Breast epithelium (tissue), 4 donors: ENCODE measurements around the gene PCSK1. TPM values are rescaled to one million over a fixed set of nuclear protein-coding genes. Genes with fewer than 3 reads are reported as not detected.

Source experiments
- DNase-seq, 2 donors: peaks; one replicate each; pipeline ENCODE4 v3.0.0-alpha.2; 2019; ENCODE audit warnings: low spot score in 2 of 2
- H3K27ac ChIP-seq, 2 donors: fragments of 200-600 bp; sonication (generic) in 1 of 2; one replicate each; pipeline ENCODE4 v1.5.1; 2016 to 2019; ENCODE audit warnings: mild to moderate bottlenecking in 1 of 2
- H3K27me3 ChIP-seq, 2 donors: fragments of 200-600 bp; sonication (generic) in 1 of 2; one replicate each; pipeline versions ENCODE4 v1.5.1 to v1.6.0; 2017 to 2019; ENCODE audit warnings: control low read depth in 1 of 2, mild to moderate bottlenecking in 1 of 2
- H3K36me3 ChIP-seq: fragments of 200-600 bp; one replicate; pipeline ENCODE4 v1.5.1; 2019
- H3K4me1 ChIP-seq, 2 donors: fragments of 200-600 bp; sonication (generic); one replicate each; pipeline ENCODE4 v1.5.1; 2016 to 2019; ENCODE audit warnings: control low read depth in 1 of 2
- H3K4me3 ChIP-seq, 3 donors: fragments of 200-600 bp; sonication (generic); 1 replicate in 2 of 3; 2 replicates in 1 of 3; pipeline ENCODE4 v1.5.1; 2016 to 2019; ENCODE audit warnings: mild to moderate bottlenecking in 3 of 3, moderate library complexity in 2 of 3
- H3K9me3 ChIP-seq, 2 donors: fragments of 200-600 bp; sonication (generic) in 1 of 2; one replicate each; pipeline ENCODE4 v1.5.1; 2016 to 2019; ENCODE audit warnings: control low read depth in 1 of 2
- POLR2A ChIP-seq: fragments of 450-650 bp; IDR thresholded peaks from one replicate; pipeline ENCODE4 v1.6.1; 2016; ENCODE audit warnings: antibody characterized with exemption, mild to moderate bottlenecking, moderate library complexity
- POLR2AphosphoS5 ChIP-seq, 3 donors: sonication (generic); formaldehyde crosslinking; IDR thresholded peaks; one replicate each; pipeline ENCODE4 v1.6.1; 2017; ENCODE audit warnings: antibody characterized with exemption in 3 of 3
- intact Hi-C: fragments of 100-400 bp; cut with DNase I; formaldehyde crosslinking; loops from one replicate; pipeline ENCODE4 v1.15.1; 2023; ENCODE audit warnings: low total_unique reads
- total RNA-seq, 3 donors: library from RNA; depleted of rRNA; stranded (reverse); fragments of >200 nt; gene quantifications; one replicate each; pipeline ENCODE4 v1.1.0, GENCODE V29; 2016
- TF ChIP-seq, protein P1 (sequence below), 3 donors: fragments of 450-650 bp; IDR thresholded peaks; one replicate each; pipeline ENCODE4 v1.5.1; 2016 to 2017; ENCODE audit warnings: antibody characterized with exemption in 3 of 3, mild to moderate bottlenecking in 3 of 3, moderate library complexity in 3 of 3

The PCSK1 gene
- total RNA-seq, 3 donors from 2014 or later = 0.59 to 5.6 (median 2.4) TPM

DNA sequence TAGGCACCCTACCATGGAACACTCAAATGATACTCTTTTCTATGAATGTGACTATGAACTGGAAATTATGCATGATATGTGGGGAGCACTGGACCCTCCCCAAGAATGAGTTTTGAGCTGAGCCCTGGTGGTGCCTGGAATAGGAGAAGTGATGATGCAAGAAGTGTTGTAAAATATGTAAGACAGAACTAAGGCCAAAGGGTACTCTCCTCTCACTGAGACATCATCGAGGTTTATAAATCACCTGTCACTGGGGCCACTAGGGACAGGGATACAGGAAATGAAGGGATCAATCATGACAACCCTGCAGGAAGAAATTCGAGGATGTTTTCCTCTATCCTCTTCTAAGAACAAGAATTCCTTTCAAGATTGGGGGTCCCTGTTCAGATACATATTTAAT, 45.4 kb downstream of the PCSK1 start:
- Histone ChIP-seq H3K36me3 (no peaks in the 10 kb centered on the region), H3K4me1 (no peaks in the 10 kb centered on the region), H3K27ac (no peak overlapping the region)

DNA sequence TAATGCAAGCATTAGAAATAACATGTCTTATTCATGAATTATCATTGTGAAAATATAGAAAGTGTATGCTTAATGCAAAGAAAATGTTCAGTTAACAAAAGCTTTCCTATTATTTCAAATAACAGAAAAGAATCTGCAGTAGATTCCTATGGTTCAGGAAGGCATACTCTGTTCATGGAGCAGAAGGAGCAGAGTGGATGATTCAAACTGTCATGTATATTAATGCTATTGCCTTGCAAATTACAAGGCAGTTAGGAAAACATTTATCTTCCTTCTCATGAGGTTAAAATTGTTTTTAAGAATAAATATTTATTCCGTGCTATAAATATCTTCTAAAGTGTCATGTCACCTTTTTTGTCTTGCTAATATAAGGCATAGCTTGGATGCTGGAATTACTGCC, 47.5 kb downstream of the PCSK1 start:
- TF ChIP-seq POLR2AphosphoS5 (IDR thresholded peaks at IDR 0.05) (no peak), POLR2A (no peak)
- TF ChIP-seq, protein P1, sequence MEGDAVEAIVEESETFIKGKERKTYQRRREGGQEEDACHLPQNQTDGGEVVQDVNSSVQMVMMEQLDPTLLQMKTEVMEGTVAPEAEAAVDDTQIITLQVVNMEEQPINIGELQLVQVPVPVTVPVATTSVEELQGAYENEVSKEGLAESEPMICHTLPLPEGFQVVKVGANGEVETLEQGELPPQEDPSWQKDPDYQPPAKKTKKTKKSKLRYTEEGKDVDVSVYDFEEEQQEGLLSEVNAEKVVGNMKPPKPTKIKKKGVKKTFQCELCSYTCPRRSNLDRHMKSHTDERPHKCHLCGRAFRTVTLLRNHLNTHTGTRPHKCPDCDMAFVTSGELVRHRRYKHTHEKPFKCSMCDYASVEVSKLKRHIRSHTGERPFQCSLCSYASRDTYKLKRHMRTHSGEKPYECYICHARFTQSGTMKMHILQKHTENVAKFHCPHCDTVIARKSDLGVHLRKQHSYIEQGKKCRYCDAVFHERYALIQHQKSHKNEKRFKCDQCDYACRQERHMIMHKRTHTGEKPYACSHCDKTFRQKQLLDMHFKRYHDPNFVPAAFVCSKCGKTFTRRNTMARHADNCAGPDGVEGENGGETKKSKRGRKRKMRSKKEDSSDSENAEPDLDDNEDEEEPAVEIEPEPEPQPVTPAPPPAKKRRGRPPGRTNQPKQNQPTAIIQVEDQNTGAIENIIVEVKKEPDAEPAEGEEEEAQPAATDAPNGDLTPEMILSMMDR (IDR thresholded peaks at IDR 0.05) = no peak
- Histone ChIP-seq H3K4me1 (no peaks in the 10 kb centered on the region), H3K9me3 (no peaks in the 10 kb centered on the region), H3K27me3 (no peaks in the 10 kb centered on the region), H3K4me3 (no peak overlapping the region), H3K27ac (no peak overlapping the region), H3K36me3 (no peaks in the 10 kb centered on the region)
- no peak for DNase-seq
- intact Hi-C loops = no loop called here

More for the DNA sequence above, 45.4 kb downstream of the PCSK1 start:
- intact Hi-C loops = no loop called here
- no peak overlapping the region for H3K4me3 ChIP-seq
- no peak for TF ChIP-seq POLR2A
- TF ChIP-seq, protein P1 (IDR thresholded peaks at IDR 0.05) = no peak
- no peak for TF ChIP-seq POLR2AphosphoS5 (IDR thresholded peaks at IDR 0.05)
- no peaks in the 10 kb centered on the region for H3K9me3 ChIP-seq
- DNase-seq = no peak
- no peaks in the 10 kb centered on the region for H3K27me3 ChIP-seq

DNA sequence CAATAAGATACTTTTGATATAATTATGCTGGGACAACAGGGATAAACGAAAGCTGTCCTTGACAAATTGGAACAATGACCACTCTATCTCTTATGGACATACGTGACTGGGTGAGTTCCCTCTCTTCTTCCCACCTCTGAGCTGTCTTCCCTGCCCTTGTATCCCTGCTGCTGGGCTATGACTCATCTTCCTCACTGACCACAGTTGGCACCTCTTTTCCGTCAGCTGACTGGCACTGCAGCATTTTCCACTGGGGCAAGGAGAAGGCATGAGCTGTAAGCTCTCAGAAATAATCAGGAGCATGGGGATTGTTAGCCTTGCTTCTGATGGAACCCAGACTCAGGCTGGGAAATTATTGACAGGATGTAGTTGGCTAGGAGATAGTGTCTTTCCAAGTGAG, 48.7 kb downstream of the PCSK1 start:
- intact Hi-C loops = no loop called here
- H3K4me1 ChIP-seq = no peaks in the 10 kb centered on the region
- no peak overlapping the region for H3K27ac ChIP-seq
- no peaks in the 10 kb centered on the region for H3K9me3 ChIP-seq
- no peak overlapping the region for H3K4me3 ChIP-seq
- H3K36me3 ChIP-seq = no peaks in the 10 kb centered on the region
- DNase-seq = peak in 1 of 2 donors; percentile 40
- TF ChIP-seq, protein P1 (IDR thresholded peaks at IDR 0.05) = no peak
- H3K27me3 ChIP-seq = no peaks in the 10 kb centered on the region

DNA sequence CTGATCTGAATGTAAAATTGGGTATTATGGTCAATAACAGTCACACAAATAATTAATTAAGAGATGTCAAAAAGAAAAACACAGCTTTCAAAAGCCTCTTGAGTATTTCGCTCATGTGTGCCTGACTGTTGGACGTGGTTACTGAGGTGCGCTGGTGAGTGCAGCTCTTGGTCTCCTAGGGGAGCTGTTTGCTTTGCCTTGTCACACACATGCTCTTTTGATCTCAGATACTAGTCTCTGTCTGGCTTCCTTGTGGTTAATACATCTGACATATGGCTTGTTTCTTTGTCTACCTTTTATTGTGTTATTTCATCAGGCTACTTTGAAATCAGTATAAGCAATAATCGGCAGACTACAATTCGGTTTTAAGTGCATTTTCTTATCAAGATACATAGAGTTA, 51.5 kb downstream of the PCSK1 start:
- intact Hi-C loops = no loop called here
- no peak for DNase-seq
- no peaks in the 10 kb centered on the region for H3K4me1 ChIP-seq
- TF ChIP-seq POLR2AphosphoS5 (IDR thresholded peaks at IDR 0.05) (no peak), POLR2A (no peak)
- TF ChIP-seq, protein P1 (IDR thresholded peaks at IDR 0.05) = no peak
- H3K9me3 ChIP-seq = no peaks in the 10 kb centered on the region
- H3K4me3 ChIP-seq = no peak overlapping the region
- no peaks in the 10 kb centered on the region for H3K27me3 ChIP-seq
- H3K27ac ChIP-seq = no peak overlapping the region
- H3K36me3 ChIP-seq = no peaks in the 10 kb centered on the region

DNA sequence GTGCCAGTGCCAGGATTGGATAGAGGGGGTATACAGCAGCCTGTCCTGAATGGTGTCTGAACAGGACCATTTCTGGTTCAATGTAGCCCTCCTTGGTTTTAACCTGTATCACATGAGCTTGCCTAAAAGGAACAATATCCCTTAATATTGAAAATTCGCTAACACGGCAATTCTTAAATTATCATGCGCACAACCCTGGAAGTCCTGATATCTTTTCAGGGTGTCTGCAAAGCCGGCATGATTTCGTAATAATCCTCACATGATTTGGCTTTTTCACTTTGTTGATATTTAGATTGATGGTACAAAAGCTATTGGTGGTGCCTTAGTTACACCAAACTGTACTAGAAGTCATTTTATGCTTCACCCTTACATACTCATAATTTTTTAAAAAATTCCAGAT, 53.2 kb downstream of the PCSK1 start:
- Histone ChIP-seq H3K4me1 (no peaks in the 10 kb centered on the region), H3K27ac (no peak overlapping the region), H3K4me3 (no peak overlapping the region), H3K36me3 (no peaks in the 10 kb centered on the region), H3K27me3 (no peaks in the 10 kb centered on the region), H3K9me3 (no peaks in the 10 kb centered on the region)
- intact Hi-C loops = no loop called here
- TF ChIP-seq POLR2A = no peak
- no peak for DNase-seq

DNA sequence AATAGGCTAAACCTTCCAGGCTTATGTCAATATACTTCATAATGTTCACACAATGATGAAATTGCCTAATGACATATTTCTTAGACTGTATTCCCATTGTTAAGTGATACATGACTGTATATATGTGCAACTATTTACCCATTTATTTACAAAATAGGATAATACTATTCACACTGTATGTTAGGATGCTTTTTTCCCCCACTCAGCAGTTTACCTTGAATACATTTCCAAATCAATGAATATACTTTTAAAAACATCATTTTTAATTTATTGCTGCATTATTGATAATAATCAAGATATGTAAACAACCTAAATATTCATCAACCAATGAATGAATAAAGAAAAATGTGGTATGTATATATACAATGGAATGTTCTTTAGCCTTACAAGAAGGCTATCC, 55.5 kb downstream of the PCSK1 start:
- no peak overlapping the region for H3K4me3 ChIP-seq
- no peaks in the 10 kb centered on the region for H3K4me1 ChIP-seq
- H3K27ac ChIP-seq = no peak overlapping the region
- H3K9me3 ChIP-seq = no peaks in the 10 kb centered on the region
- TF ChIP-seq POLR2A (no peak), POLR2AphosphoS5 (IDR thresholded peaks at IDR 0.05) (no peak)
- TF ChIP-seq, protein P1 (IDR thresholded peaks at IDR 0.05) = no peak
- intact Hi-C loops = no loop called here
- no peak for DNase-seq
- H3K27me3 ChIP-seq = no peaks in the 10 kb centered on the region
- no peaks in the 10 kb centered on the region for H3K36me3 ChIP-seq
